Stomach smooth muscle (tissue), 2 donors: ENCODE measurements around the gene QPCT.
A peak's percentile ranks its signal among the peaks of the same experiment; 100 is the strongest.

Experiments
- H3K27ac ChIP-seq: one replicate; pipeline ENCODE4 v1.7.0; 2013; ENCODE audit warnings: mild to moderate bottlenecking, low read length, inconsistent platforms
- H3K27me3 ChIP-seq, 2 donors: one replicate each; pipeline ENCODE4 v1.7.0; 2013; ENCODE audit warnings: low read length in 2 of 2; ENCODE audit not compliant: insufficient read depth in 2 of 2, control insufficient read depth in 1 of 2
- H3K36me3 ChIP-seq, 2 donors: one replicate each; pipeline ENCODE4 v1.7.0; 2013; ENCODE audit warnings: low read length in 2 of 2; ENCODE audit not compliant: control insufficient read depth in 2 of 2, insufficient read depth in 2 of 2
- H3K4me1 ChIP-seq: one replicate; pipeline ENCODE4 v1.7.0; 2013; ENCODE audit warnings: low read length; ENCODE audit not compliant: control insufficient read depth, insufficient read depth
- H3K4me3 ChIP-seq, 2 donors: one replicate each; pipeline ENCODE4 v1.7.0; 2013; ENCODE audit warnings: low read length in 2 of 2
- H3K9ac ChIP-seq, 2 donors: one replicate each; pipeline ENCODE4 v1.7.0; 2013; ENCODE audit warnings: low read length in 2 of 2, mild to moderate bottlenecking in 1 of 2
- H3K9me3 ChIP-seq, 2 donors: one replicate each; pipeline ENCODE4 v1.7.0; 2013; ENCODE audit warnings: low read length in 2 of 2; ENCODE audit not compliant: control insufficient read depth in 2 of 2
- donor health status: healthy.
- donor health status: Pancreatic carcinoma.

The QPCT gene

GRCh38 chr2:37325625-37326071 is 18.8 kb upstream of the QPCT start:
- peak overlapping the region in 1 of 2 donors; percentile 82 for H3K9ac ChIP-seq
- peaks cover 4% of the 10 kb centered on the region for H3K4me1 ChIP-seq
- H3K4me3 ChIP-seq: peak overlapping the region; percentile 87 to 94
- H3K27me3 ChIP-seq: no peaks in the 10 kb centered on the region
- no peaks in the 10 kb centered on the region for H3K9me3 ChIP-seq
- peak overlapping the region; percentile 69 for H3K27ac ChIP-seq
- H3K36me3 ChIP-seq: no peaks in the 10 kb centered on the region

GRCh38 chr2:37326285-37326684 is 18.1 kb upstream of the QPCT start:
- Histone ChIP-seq H3K9ac (peak overlapping the region in 1 of 2 donors; percentile 28), H3K36me3 (no peaks in the 10 kb centered on the region), H3K9me3 (no peaks in the 10 kb centered on the region), H3K4me3 (no peak overlapping the region), H3K4me1 (peaks cover 4% of the 10 kb centered on the region), H3K27ac (no peak overlapping the region), H3K27me3 (no peaks in the 10 kb centered on the region)

GRCh38 chr2:37326866-37327634 is 17.4 kb upstream of the QPCT start:
- Histone ChIP-seq H3K4me3 (no peak overlapping the region), H3K27ac (no peak overlapping the region)

GRCh38 chr2:37330681-37331080 is 13.7 kb upstream of the QPCT start:
- Histone ChIP-seq H3K9me3 (no peaks in the 10 kb centered on the region), H3K4me3 (no peak overlapping the region), H3K9ac (no peak overlapping the region), H3K36me3 (no peaks in the 10 kb centered on the region), H3K27me3 (no peaks in the 10 kb centered on the region), H3K27ac (no peak overlapping the region), H3K4me1 (peaks cover 2% of the 10 kb centered on the region)

More at GRCh38 chr2:37326866-37327634, 17.4 kb upstream of the QPCT start:
- no peaks in the 10 kb centered on the region for H3K27me3 ChIP-seq
- H3K36me3 ChIP-seq: no peaks in the 10 kb centered on the region
- H3K9ac ChIP-seq: peak overlapping the region in 1 of 2 donors; percentile 28
- H3K4me1 ChIP-seq: peaks cover 4% of the 10 kb centered on the region
- H3K9me3 ChIP-seq: no peaks in the 10 kb centered on the region

- H3K9me3 ChIP-seq: no peaks in the 10 kb centered on the region
- H3K4me1 ChIP-seq: no peaks in the 10 kb centered on the region
- no peaks in the 10 kb centered on the region for H3K36me3 ChIP-seq
- no peaks in the 10 kb centered on the region for H3K27me3 ChIP-seq
- no peak overlapping the region for H3K4me3 ChIP-seq
- no peak overlapping the region for H3K27ac ChIP-seq
- H3K9ac ChIP-seq: no peak overlapping the region
Measured at GRCh38 chr2:37332560-37332959, 11.9 kb upstream of the QPCT start.

- Histone ChIP-seq H3K27me3 (no peaks in the 10 kb centered on the region), H3K4me1 (no peaks in the 10 kb centered on the region), H3K9ac (no peak overlapping the region), H3K27ac (no peak overlapping the region), H3K4me3 (no peak overlapping the region), H3K36me3 (no peaks in the 10 kb centered on the region), H3K9me3 (no peaks in the 10 kb centered on the region)
Measured at GRCh38 chr2:37333256-37333655, 11.2 kb upstream of the QPCT start.

DNA sequence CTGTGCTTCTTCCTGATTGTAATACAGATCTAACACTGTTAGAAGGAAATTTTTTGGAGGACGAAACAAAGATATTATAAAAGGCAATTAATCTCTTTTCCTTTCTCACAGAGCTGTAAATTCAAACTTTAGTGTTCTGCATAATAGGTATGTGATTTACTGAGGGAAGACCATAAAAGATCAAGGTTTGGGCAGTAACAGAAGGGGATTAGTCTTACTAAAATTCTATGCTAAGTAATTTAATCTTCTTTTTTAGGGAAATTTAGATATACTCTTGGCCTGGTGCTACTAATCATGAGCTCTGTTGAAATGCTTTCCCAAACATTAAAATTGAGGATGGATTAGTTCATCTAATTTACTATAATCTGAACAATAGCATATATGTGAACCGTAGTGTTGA is 8.8 kb upstream of the QPCT start:
- Histone ChIP-seq H3K9ac (no peak overlapping the region), H3K36me3 (no peaks in the 10 kb centered on the region), H3K27me3 (no peaks in the 10 kb centered on the region), H3K4me1 (no peaks in the 10 kb centered on the region), H3K4me3 (no peak overlapping the region), H3K27ac (no peak overlapping the region), H3K9me3 (no peaks in the 10 kb centered on the region)

DNA sequence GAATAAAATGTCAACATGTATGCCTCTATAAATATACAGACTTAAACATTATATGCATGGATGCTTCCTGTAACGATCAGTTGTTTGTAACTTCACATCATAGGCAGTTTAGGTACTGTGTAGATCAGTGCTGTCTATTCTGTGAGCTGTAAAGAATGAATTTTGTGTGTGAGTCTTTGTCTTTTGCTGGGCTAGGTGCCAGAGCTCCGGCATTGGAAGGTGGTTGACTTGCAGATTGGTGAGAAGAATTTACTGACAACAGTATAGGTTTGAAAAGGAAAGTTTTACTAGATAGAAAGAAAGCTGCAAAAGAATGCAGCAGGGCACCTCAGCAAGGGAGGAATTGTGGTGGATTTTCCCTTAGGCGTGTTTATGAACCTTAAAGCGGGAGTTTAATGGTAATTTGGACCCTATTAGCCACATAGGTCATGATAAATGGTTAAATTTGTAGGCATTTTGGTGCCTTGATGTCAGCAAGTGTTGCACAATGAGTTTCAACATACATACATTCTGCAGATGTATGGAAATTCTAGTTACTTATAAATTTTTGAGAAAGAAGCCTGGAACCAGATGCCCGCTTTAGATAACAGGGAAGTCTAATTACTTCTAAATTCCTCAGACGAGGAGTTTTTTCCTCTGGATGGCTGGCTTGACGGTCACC is 6.7 kb upstream of the QPCT start:
- no peak overlapping the region for H3K4me3 ChIP-seq
- no peaks in the 10 kb centered on the region for H3K4me1 ChIP-seq
- no peaks in the 10 kb centered on the region for H3K36me3 ChIP-seq

GRCh38 chr2:37338933-37339332 is 5.5 kb upstream of the QPCT start:
- Histone ChIP-seq H3K4me3 (no peak overlapping the region), H3K27me3 (no peaks in the 10 kb centered on the region), H3K27ac (no peak overlapping the region), H3K9ac (no peak overlapping the region), H3K9me3 (no peaks in the 10 kb centered on the region), H3K4me1 (no peaks in the 10 kb centered on the region), H3K36me3 (no peaks in the 10 kb centered on the region)

More for the DNA sequence above, 6.7 kb upstream of the QPCT start:
- Histone ChIP-seq H3K27me3 (no peaks in the 10 kb centered on the region), H3K9ac (no peak overlapping the region), H3K27ac (no peak overlapping the region), H3K9me3 (no peaks in the 10 kb centered on the region)

DNA sequence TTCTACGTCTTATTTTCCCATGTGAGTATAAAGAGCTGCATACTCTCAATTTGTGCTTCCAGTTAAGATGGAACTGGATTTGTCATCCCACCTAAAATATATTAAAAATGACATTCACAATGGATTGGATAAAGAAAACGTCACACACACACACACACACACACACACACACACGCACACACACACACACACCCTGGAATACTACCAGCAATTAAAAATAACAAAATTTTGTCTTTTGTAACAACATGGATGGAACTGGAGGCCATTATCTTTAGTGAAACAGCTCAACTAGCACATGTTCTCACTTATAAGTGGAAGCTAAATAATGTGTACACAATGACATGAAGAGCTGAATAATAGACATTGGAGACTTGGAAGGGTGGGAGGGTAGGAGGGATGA is 3.8 kb upstream of the QPCT start:
- no peaks in the 10 kb centered on the region for H3K36me3 ChIP-seq
- no peak overlapping the region for H3K27ac ChIP-seq
- H3K9ac ChIP-seq: no peak overlapping the region
- no peaks in the 10 kb centered on the region for H3K9me3 ChIP-seq
- H3K4me1 ChIP-seq: peaks cover 10% of the 10 kb centered on the region
- no peak overlapping the region for H3K4me3 ChIP-seq
- H3K27me3 ChIP-seq: no peaks in the 10 kb centered on the region
